Measurements from ENCODE around the gene C6orf120. TPM values are rescaled to one million over a fixed set of nuclear protein-coding genes. Genes with fewer than 3 reads are reported as not detected.

C6orf120 gene
- total RNA-seq: 27.7 and 31.3 TPM in 2 replicates

DNA sequence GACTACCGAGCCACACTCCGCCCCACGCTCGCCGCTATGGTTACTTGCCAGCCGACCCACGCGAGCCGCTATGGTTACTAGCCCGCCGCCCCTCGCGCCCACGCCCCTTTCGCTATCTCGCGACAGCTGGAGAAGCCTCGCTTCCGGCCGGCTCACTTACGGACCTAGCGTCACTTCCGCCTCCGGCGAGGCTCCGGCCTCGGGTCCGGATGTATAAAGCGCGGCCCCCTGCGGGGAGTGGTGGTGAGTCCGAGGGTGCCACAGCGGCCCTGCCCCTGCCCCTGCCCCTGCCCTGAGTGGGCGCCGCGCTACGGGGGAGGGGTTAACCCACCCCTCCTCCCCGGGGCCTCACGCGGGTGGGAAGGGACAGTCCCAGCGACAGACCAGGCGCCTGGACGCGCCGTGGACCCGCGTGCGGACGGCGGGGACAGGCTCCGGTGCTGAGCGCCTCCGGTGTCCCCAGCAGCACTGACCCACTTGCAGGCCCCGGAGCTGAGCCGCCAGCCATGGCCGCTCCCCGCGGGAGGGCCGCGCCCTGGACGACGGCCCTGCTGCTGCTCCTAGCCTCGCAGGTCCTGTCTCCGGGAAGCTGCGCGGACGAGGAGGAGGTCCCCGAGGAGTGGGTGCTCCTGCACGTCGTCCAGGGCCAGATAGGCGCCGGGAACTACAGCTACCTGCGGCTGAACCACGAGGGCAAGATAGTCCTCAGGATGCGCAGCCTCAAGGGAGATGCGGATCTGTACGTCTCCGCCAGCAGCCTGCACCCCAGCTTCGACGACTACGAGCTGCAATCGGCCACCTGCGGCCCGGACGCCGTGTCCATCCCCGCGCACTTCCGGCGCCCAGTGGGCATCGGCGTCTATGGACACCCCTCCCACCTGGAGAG is at the start of gene C6orf120, which contains the start of gene WDR27:
Gene C6orf120 (plus strand): TSS at position 173 of the 886 bp plus-strand sequence. CDS start 334 bp downstream, at position 507.
Gene WDR27 (minus strand): TSS at position 76 of the 886 bp plus-strand sequence. CDS start 13,024 bp downstream, outside the sequence.

GRCh38 chr6:169724494-169725124 is 22.7 kb downstream of the C6orf120 start, which contains the start of gene PHF10:
TSS of gene PHF10 (minus strand) at chr6:169724500. CDS start at chr6:169723931, 569 bp downstream.

DNA sequence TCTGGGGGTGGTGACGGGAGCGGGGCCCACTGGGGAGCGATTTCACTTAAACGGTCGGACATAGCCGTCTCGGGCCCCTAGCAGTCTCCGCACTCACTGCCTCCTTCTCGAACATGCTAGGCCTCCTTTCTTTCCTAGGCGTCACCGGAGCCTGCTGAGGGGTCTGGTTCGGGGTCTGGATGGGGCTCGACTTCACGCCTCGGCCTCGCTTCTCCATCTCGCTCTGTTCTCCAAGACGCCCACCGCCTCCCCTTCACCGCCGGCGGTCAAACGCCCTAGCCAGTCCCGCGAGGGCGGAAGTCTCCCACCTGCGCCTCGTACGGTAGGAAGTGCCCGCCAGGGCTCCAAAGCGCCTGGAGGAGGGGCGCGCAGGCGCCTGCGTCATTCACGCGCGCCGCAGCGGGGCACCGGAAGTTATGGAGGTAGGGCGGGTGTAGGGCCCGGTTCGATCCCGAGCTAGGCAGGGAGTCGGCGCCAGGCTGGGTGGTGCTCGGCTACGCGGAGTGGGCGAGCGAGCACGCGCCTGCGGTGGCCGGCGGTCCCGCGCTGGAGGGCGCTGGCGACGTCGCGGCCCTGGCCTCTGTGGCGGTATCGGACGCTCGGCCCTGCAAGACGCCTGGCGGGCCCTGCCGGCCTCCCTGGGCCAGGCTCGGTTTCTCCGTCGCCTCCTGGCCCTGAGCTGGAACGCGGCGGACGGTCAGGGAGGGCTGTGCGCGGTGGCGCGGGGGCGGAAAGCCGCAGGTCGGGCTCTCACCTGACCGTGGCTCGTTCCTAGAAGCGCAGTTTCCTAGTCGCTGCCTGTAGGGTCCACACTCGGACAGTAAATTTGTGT is 49.5 kb downstream of the C6orf120 start, which contains the start of the genes DYNLT2 and ERMARD:
Gene DYNLT2 (minus strand): TSS at position 331 of the 832 bp plus-strand sequence. CDS start 114 bp downstream, at position 217.
Gene ERMARD (plus strand): TSS at position 381 of the 832 bp plus-strand sequence. CDS start 36 bp downstream, at position 417.

Other genes starting within 250 kb of the C6orf120 start
- gene WDR27, start 97 bp upstream of the C6orf120 start, total RNA-seq: 14.4 and 31.0 TPM in 2 replicates
- 9.9 and 22.4 TPM in 2 replicates for gene PHF10, start 22.4 kb downstream of the C6orf120 start, total RNA-seq
- 0.68 and 0.71 TPM in 2 replicates for gene DYNLT2, start 49.4 kb downstream of the C6orf120 start, total RNA-seq
- gene ERMARD, start 49.5 kb downstream of the C6orf120 start, total RNA-seq: 26.0 and 31.2 TPM in 2 replicates

All from nasal cavity respiratory epithelium epithelial cell of viscerocranial mucosa (primary cell).